BE2C (cell line): ENCODE results near the gene TBC1D4.
"Not testable (repeated sequence)": the region's sequence is repeated elsewhere in the genome, so short reads cannot be mapped to it uniquely, and the experiment has no call there.

Experiments
- DNase-seq: peaks from one replicate; pipeline ENCODE4 v3.0.0-alpha.2; 2020
- H3K27me3 ChIP-seq: fragments of 250-450 bp; sonication (Bioruptor Pico); 2 replicates; pipeline ENCODE4 v1.5.1; 2020; ENCODE audit warnings: mild to moderate bottlenecking
- H3K36me3 ChIP-seq: fragments of 250-450 bp; sonication (Bioruptor Pico); 2 replicates; pipeline ENCODE4 v1.5.1; 2020; ENCODE audit warnings: mild to moderate bottlenecking
- H3K4me1 ChIP-seq: fragments of 250-450 bp; sonication (Bioruptor Pico); 2 replicates; pipeline ENCODE4 v1.5.1; 2020
- H3K4me3 ChIP-seq: 2 replicates; pipeline ENCODE4 v1.5.1; 2011; ENCODE audit warnings: low read depth, low read length
- H3K9me3 ChIP-seq: fragments of 250-450 bp; sonication (Bioruptor Pico); 2 replicates; pipeline ENCODE4 v1.5.1; 2020
- TF ChIP-seq, protein P1 (sequence below): IDR thresholded peaks from 2 replicates; pipeline ENCODE4 v1.5.1; 2012; ENCODE audit warnings: mild to moderate bottlenecking, low read depth, low read length

The TBC1D4 gene

DNA sequence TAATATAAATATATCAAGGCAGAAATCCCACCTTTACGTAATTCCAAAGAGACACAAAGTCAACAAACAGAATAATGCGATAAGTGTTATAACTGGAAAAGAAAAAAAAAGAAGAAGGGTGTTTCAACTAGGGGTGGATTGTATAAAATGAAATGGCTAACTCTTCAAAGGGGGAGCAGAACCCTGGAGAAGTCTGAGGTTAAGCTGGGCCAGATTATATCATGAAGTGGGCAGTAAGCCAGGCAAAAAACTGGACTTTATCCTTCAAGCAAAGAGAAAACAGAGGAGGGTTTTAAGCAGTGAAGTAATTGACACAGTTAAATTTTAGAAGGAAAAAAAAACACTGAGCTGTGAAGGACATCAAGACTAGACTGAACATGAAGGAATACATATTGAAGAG, 41.9 kb downstream of the TBC1D4 start:
- Histone ChIP-seq H3K9me3 (no peaks in the 10 kb centered on the region), H3K27me3 (no peaks in the 10 kb centered on the region), H3K36me3 (no peaks in the 10 kb centered on the region), H3K4me3 (no peak overlapping the region), H3K4me1 (peaks cover 9% of the 10 kb centered on the region)
- no peak for DNase-seq
- TF ChIP-seq, protein P1, sequence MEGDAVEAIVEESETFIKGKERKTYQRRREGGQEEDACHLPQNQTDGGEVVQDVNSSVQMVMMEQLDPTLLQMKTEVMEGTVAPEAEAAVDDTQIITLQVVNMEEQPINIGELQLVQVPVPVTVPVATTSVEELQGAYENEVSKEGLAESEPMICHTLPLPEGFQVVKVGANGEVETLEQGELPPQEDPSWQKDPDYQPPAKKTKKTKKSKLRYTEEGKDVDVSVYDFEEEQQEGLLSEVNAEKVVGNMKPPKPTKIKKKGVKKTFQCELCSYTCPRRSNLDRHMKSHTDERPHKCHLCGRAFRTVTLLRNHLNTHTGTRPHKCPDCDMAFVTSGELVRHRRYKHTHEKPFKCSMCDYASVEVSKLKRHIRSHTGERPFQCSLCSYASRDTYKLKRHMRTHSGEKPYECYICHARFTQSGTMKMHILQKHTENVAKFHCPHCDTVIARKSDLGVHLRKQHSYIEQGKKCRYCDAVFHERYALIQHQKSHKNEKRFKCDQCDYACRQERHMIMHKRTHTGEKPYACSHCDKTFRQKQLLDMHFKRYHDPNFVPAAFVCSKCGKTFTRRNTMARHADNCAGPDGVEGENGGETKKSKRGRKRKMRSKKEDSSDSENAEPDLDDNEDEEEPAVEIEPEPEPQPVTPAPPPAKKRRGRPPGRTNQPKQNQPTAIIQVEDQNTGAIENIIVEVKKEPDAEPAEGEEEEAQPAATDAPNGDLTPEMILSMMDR: no peak

DNA sequence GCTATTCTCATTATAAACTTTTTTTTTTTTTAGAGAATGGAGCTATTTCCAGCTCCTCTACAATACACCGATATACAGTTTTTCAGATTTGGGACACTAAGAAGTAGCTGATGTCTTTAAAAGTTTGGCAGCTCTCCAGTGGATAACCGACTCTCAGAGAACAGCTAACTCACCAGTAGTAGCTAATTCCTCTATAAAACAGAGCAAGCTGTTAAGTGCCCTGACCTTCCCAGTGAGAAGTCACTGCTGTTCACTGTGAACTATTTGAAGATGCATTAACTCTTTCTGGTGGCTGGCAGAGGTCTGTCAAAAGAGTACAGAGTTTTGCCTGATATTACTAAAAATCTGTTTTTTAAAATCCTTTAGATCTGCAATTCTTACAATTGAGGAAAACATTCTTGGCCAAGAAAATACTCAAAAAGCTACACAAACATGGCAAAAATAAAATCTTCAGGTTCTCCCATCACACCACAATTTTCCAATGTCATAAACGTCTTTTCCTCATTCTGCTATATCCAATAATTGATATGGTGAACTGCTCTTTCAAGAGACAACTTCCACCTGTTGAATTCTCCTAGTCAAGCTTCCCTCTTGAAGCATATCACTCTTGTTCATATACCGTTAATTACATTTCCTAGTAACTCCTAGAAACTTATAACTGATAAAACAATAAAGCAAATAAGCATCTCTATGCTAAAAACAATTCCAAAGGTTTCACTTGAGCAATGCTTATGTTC, 44.2 kb downstream of the TBC1D4 start:
- no peak for DNase-seq
- Histone ChIP-seq H3K9me3 (no peaks in the 10 kb centered on the region), H3K4me1 (peaks cover 3% of the 10 kb centered on the region), H3K36me3 (no peaks in the 10 kb centered on the region), H3K27me3 (no peaks in the 10 kb centered on the region), H3K4me3 (no peak overlapping the region)
- TF ChIP-seq, protein P1: no peak

DNA sequence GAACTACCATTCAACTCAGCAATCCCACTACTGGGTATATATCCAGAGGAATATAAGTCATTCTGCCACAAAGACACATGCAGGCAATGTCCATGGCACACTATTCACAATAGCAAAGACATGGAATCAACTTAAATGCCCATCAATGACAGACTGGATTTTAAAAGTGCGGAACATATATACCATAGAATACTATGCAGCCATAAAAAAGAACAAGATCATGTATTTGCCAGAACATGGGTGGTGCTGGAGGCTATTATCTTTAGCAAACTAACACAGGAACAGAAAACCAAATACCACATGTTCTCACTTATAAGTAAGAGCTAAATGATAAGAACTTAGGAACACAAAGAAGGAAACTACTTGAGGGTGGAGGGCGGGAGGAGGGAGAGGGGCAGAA, 47.8 kb downstream of the TBC1D4 start:
- H3K4me3 ChIP-seq, H3K27me3 ChIP-seq, DNase-seq, H3K4me1 ChIP-seq, H3K36me3 ChIP-seq, H3K9me3 ChIP-seq: not testable (repeated sequence)

DNA sequence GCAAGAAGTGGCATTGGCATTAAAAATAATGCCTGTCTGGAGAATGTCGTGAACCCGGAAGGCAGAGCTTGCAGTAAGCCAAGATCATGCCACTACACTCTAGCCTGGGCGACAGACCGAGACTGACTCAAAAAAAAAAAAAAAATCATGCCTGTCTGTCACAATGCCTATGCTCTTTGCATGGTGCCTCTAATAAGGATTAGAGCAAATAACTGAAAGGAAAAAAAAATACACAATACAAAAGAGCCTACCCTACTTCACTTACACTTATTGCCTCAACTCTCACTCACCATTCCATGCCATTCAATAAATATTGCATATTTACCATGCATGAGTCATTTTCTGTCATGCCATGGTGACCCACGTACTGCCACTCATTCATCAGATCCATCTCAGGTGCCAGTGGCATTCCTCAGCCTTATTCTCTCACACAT, 49.1 kb downstream of the TBC1D4 start:
- H3K27me3 ChIP-seq: no peaks in the 10 kb centered on the region
- no peak overlapping the region for H3K4me3 ChIP-seq
- no peak for DNase-seq
- H3K36me3 ChIP-seq: no peaks in the 10 kb centered on the region
- TF ChIP-seq, protein P1: no peak
- peaks cover 5% of the 10 kb centered on the region for H3K4me1 ChIP-seq
- no peaks in the 10 kb centered on the region for H3K9me3 ChIP-seq

DNA sequence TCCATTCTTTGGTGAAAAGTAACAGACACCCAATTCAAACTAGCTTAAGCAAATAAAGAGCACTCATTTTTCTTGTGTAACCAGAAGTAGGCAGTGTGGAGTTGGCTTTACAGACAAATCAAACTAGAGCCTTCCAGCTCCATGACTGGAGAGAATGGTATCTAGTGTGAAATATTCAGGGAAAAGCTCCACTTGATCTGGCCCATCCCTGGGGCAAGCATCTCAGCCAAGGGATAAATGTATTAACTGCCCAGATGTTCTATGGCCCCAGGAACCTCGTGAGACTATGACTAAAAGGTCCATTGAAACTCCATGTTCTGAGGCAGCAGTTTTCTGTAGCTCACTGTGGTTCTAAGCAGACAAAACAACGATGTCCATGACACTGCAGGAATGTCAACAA, 49.9 kb downstream of the TBC1D4 start:
- Histone ChIP-seq H3K4me1 (peaks cover 5% of the 10 kb centered on the region; the same call in 1 of the 2 replicates), H3K4me3 (no peak overlapping the region), H3K36me3 (no peaks in the 10 kb centered on the region)

DNA sequence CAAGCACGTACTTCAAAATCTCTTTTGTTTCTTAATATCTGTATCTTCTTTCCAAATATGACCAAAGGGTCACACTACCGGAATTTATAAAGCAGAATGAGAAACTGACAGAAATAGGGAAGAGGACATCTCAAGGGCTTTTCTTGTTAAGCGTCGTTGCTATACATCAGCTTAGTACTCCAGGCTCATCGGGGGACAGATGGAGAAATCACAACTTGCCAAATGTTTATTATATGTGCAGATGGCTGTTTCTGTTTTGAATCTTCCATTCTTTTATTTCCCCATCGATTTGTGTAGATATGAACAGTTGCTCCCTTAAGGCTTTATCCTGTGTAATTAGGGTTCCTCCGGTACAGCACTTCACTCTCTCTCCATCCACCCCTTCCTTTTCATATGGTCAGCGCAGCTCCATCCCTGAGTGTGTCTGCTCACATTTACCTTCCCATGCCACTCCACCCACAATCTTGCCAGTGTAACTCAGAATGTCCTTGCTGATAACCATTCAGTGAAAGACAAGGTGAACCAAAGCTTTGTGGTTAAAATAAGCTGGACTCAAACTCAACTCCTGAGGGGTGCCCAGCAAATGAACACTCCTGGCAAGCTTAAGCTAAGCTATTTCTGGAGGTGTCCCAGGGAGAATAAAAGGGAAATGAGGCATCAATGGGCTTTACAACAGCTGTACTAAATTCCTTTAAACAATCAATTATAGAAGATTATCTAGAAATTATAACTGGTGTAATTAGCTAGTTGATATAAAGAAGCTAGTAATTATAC, 51.3 kb downstream of the TBC1D4 start:
- TF ChIP-seq, protein P1: no peak
- Histone ChIP-seq H3K27me3 (no peaks in the 10 kb centered on the region), H3K36me3 (no peaks in the 10 kb centered on the region), H3K4me1 (peaks cover 6% of the 10 kb centered on the region; the same call in 1 of the 2 replicates), H3K4me3 (no peak overlapping the region), H3K9me3 (no peaks in the 10 kb centered on the region)
- no peak for DNase-seq

More for the DNA sequence above, 49.9 kb downstream of the TBC1D4 start:
- H3K9me3 ChIP-seq: no peaks in the 10 kb centered on the region
- no peak for DNase-seq
- TF ChIP-seq, protein P1: peak; percentile 48
- H3K27me3 ChIP-seq: no peaks in the 10 kb centered on the region
